ENCODE data around the gene CLSTN2.

DNA sequence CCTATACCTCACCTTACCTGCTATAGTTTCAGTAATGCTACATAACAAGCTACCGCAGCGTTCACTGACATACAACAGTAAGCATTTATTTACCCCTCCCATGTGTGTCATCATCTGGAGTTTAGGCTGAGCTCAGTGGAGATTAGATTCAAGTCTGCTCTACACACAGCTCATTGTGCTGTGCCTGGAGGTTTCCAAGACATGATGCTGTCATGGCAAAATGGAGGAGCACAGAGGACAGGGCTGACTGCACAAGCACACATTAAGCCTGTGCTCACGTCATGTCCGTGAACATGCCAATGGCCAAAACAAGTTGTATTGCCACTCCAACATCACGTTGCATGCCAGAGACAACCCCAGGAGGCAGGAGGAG is 409.1 kb downstream of the CLSTN2 start:
- TF ChIP-seq, protein P1, sequence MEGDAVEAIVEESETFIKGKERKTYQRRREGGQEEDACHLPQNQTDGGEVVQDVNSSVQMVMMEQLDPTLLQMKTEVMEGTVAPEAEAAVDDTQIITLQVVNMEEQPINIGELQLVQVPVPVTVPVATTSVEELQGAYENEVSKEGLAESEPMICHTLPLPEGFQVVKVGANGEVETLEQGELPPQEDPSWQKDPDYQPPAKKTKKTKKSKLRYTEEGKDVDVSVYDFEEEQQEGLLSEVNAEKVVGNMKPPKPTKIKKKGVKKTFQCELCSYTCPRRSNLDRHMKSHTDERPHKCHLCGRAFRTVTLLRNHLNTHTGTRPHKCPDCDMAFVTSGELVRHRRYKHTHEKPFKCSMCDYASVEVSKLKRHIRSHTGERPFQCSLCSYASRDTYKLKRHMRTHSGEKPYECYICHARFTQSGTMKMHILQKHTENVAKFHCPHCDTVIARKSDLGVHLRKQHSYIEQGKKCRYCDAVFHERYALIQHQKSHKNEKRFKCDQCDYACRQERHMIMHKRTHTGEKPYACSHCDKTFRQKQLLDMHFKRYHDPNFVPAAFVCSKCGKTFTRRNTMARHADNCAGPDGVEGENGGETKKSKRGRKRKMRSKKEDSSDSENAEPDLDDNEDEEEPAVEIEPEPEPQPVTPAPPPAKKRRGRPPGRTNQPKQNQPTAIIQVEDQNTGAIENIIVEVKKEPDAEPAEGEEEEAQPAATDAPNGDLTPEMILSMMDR (IDR thresholded peaks at IDR 0.05), result no peak
- TF ChIP-seq POLR2A (IDR thresholded peaks at IDR 0.05), result no peak
